MM.1S (cell line): ENCODE results near the gene ADCY3.

Experiments
- EZH2 ChIP-seq: fragments of 300-600 bp; sonication (generic); optimal IDR thresholded peaks from 2 replicates; pipeline ENCODE3; 2017; ENCODE audit warnings: low read depth, mild to moderate bottlenecking, antibody characterized with exemption, low read length, mixed read lengths
- EZH2phosphoT487 ChIP-seq: fragments of 300-600 bp; sonication (generic); IDR thresholded peaks from 2 replicates; pipeline ENCODE4 v1.6.1; 2018; ENCODE audit warnings: antibody characterized with exemption, low read length
- TF ChIP-seq, protein P1 (sequence below): fragments of 300-600 bp; sonication (generic); IDR thresholded peaks from 2 replicates; pipeline ENCODE4 v1.5.1; 2016; ENCODE audit warnings: antibody characterized with exemption, low read length, mixed read lengths

GRCh38 chr2:24926220-24926601, 6.2 kb upstream of the ADCY3 start:
- TF ChIP-seq, protein P1, sequence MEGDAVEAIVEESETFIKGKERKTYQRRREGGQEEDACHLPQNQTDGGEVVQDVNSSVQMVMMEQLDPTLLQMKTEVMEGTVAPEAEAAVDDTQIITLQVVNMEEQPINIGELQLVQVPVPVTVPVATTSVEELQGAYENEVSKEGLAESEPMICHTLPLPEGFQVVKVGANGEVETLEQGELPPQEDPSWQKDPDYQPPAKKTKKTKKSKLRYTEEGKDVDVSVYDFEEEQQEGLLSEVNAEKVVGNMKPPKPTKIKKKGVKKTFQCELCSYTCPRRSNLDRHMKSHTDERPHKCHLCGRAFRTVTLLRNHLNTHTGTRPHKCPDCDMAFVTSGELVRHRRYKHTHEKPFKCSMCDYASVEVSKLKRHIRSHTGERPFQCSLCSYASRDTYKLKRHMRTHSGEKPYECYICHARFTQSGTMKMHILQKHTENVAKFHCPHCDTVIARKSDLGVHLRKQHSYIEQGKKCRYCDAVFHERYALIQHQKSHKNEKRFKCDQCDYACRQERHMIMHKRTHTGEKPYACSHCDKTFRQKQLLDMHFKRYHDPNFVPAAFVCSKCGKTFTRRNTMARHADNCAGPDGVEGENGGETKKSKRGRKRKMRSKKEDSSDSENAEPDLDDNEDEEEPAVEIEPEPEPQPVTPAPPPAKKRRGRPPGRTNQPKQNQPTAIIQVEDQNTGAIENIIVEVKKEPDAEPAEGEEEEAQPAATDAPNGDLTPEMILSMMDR = no peak
- TF ChIP-seq EZH2 = no peak
- no peak for TF ChIP-seq EZH2phosphoT487
